Ovary (tissue), 10 donors: Measurements from ENCODE around the gene HSFX3. TPM values are rescaled to one million over a fixed set of nuclear protein-coding genes. Genes with fewer than 3 reads are reported as not detected.
"Not testable (repeated sequence)": the region's sequence is repeated elsewhere in the genome, so short reads cannot be mapped to it uniquely, and the experiment has no call there.

Source experiments
- DNase-seq, 5 donors: peaks; one replicate each; pipeline ENCODE4 v3.0.0-alpha.2; 2019 to 2020
- H3K27ac ChIP-seq, 2 donors: fragments of 200-600 bp; one replicate each; pipeline versions ENCODE4 v1.5.1 to v1.8.0; 2019 to 2022
- H3K27me3 ChIP-seq: fragments of 200-600 bp; one replicate; pipeline ENCODE4 v1.8.0; 2022
- H3K36me3 ChIP-seq: fragments of 200-600 bp; sonication (generic); one replicate; pipeline ENCODE4 v1.5.1; 2019
- H3K4me1 ChIP-seq: one replicate; pipeline ENCODE4 v1.8.1; 2013; ENCODE audit warnings: mild to moderate bottlenecking, moderate library complexity; ENCODE audit not compliant: insufficient read depth
- H3K4me3 ChIP-seq: fragments of 200-600 bp; sonication (generic); one replicate; pipeline ENCODE4 v1.5.1; 2017
- H3K9me3 ChIP-seq, 2 donors: fragments of 200-600 bp in 1 of 2; sonication (generic) in 1 of 2; one replicate each; pipeline versions ENCODE4 v1.5.1 to v1.8.1; 2013 to 2019; ENCODE audit warnings: mild to moderate bottlenecking in 1 of 2, moderate library complexity in 1 of 2
- EP300 ChIP-seq: sonication (generic); formaldehyde crosslinking; IDR thresholded peaks from one replicate; pipeline ENCODE4 v1.6.1; 2017; ENCODE audit warnings: antibody characterized with exemption
- POLR2A ChIP-seq: fragments of 450-650 bp; IDR thresholded peaks from one replicate; pipeline ENCODE4 v1.6.1; 2017; ENCODE audit warnings: antibody characterized with exemption, mild to moderate bottlenecking, moderate library complexity
- WGBS, 3 donors: extraction: QIAGEN DNeasy Blood & Tissue Kit in 1 of 3; methylation state at CpG; one replicate each; pipeline versions ENCODE4 v1.1.5 to v1.1.7; 2013 to 2017; 5-methylcytosine and 5-hydroxymethylcytosine counted together
- intact Hi-C, 4 donors: fragments of 100-400 bp; cut with DNase I; formaldehyde crosslinking; loops; one replicate each; pipeline versions ENCODE4 v1.11.0 to v1.15.1; 2022 to 2023
- long read RNA-seq, 3 donors: library from polyadenylated mRNA in 2 of 3; unstranded in 2 of 3; transcript quantifications; one replicate each; pipeline ENCODE4 v2.0.0 and lab custom pipeline, GENCODE V29; 2021 to 2026
- polyA plus RNA-seq, 2 donors: library from polyadenylated mRNA; stranded (reverse); fragments of 200-250 nt in 1 of 2; fragments of 350-450 nt in 1 of 2; fragmentation: Illumina TruSeq in 1 of 2; extraction: RNeasy Lipid Tissue Mini Kit (QIAGEN cat#74804) in 1 of 2; gene quantifications; one replicate each; pipeline ENCODE4 v1.2.3, GENCODE V29; 2013 to 2014
- total RNA-seq, 7 donors: library from RNA; depleted of rRNA in 2 of 7; stranded (reverse); fragments of >200 nt in 2 of 7; fragmentation: NEBNext Ultra II Directional in 3 of 7; extraction: Animal tissue kit (Norgen Biotek cat#: 25700) in 3 of 7; gene quantifications; one replicate each; pipeline versions ENCODE4 v1.1.0 to v1.2.4, GENCODE V29; 2016 to 2023
- TF ChIP-seq, protein P1 (sequence below), 3 donors: fragments of 450-650 bp in 2 of 3; fragments of 200-600 bp in 1 of 3; IDR thresholded peaks; one replicate each; pipeline versions ENCODE4 v1.5.1 to v1.8.0; 2016 to 2022; ENCODE audit warnings: antibody characterized with exemption in 3 of 3, mild to moderate bottlenecking in 1 of 3
- donor health status: DM: no; HTN: no; CAD: no; lungs with moderate emphysema.
- donor health status: DM: no; HTN: no; CAD: no.
- donor health status: Bipolar disorder and iron deficiency.
- donor health status: DM: yes; HTN: yes; CAD: no.
- donor health status: DM: no; HTN: no; CAD: no.
- donor health status: DM: yes; HTN: yes; CAD: no.

HSFX3 gene
- total RNA-seq (not detected), polyA plus RNA-seq (not detected)
- long read RNA-seq, donor 1: 0 reads
- long read RNA-seq, donor 2: 0 reads
- long read RNA-seq, donor 3: 0 reads

- H3K27me3 ChIP-seq, H3K36me3 ChIP-seq, intact Hi-C loops, H3K4me3 ChIP-seq, H3K9me3 ChIP-seq, H3K27ac ChIP-seq, H3K4me1 ChIP-seq, DNase-seq: not testable (repeated sequence)
- WGBS, 3 donors: 77% methylated on average over 1 of the region's 6 CpGs; no CpG with 5 or more reads in 2 of the 3 donors
Measured at GRCh38 chrX:149549701-149550100, at the start of gene HSFX3. Gene HSFX3 (minus strand): TSS chrX:149549924. CDS start chrX:149549852, 72 bp downstream.

GRCh38 chrX:149598603-149599002, 48.9 kb upstream of the HSFX3 start:
- intact Hi-C loops, DNase-seq, H3K36me3 ChIP-seq, H3K27ac ChIP-seq, H3K27me3 ChIP-seq, H3K4me1 ChIP-seq, H3K4me3 ChIP-seq, H3K9me3 ChIP-seq: not testable (repeated sequence)
- WGBS, 3 donors: 23% methylated on average over 3 of the region's 11 CpGs; no CpG with 5 or more reads in 2 of the 3 donors

DNA sequence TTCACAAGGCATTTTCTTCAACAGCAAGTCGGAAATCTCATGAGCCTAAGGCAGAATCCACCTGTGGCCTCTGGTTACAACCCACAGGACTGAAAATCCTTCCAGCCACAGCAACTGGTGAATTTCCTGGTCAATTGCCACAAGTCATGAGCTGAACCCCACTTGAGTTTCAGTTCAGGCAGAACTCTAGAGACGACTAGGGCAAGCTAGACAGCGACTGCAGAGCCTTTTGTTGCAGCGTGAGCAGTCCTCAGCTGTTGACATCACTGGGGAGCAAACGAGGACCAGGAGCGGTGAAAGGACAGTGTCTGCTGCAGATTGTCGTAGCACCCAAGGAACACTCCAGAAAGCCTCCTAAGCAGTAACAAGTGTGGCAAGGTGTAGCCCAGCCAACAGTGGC, 46.2 kb upstream of the HSFX3 start:
- H3K36me3 ChIP-seq, H3K27me3 ChIP-seq, H3K27ac ChIP-seq, H3K4me3 ChIP-seq, H3K9me3 ChIP-seq, DNase-seq, intact Hi-C loops, H3K4me1 ChIP-seq: not testable (repeated sequence)
- no CpG with 5 or more reads among the region's 7 CpGs for WGBS, 3 donors

DNA sequence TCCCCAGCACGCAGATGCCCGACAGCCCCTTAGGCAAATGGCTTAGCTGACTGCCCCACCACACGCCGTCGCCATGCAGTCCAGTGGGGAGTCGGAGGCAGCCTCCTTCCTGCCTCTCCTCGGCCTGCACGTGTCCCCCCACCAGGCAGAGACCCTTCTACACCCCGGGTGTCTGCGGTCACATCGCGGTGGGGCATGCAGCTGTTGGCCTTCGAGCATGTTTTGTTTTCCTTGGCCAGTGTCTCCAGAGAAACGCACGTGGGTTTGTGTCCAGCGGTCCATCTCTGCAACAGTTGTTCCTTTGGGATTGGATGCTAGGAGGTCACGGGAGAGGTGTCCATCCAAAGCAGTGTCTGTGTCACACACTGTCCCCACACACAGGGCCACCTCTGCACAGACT, 45.5 kb upstream of the HSFX3 start, which contains the start of gene HSFX2:
Gene HSFX2 (minus strand): TSS at position 101 of the 400 bp plus-strand sequence. CDS start 614 bp downstream, outside the sequence.
- H3K4me1 ChIP-seq, H3K9me3 ChIP-seq, H3K27me3 ChIP-seq, H3K27ac ChIP-seq, DNase-seq, H3K36me3 ChIP-seq, intact Hi-C loops, H3K4me3 ChIP-seq: not testable (repeated sequence)
- no CpG with 5 or more reads among the region's 17 CpGs for WGBS, 3 donors

DNA sequence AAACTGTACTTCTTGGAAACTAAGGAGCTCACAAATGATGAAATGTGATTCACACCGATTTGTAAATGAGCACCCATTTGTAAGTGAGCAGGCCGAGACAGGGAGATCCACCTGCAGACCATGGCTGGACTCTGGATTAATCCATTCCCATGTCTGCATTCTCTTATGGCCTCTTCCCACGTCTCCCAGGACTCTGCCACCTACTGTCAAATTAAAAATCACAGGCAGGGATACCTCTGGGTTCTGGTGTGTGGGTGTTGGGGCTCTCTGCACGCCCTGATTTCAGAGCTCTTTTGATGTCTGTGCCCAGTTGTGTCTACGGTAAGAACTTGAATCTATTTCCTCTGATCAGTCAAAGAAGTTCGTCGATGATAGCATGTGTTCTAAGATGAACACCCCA, 41.3 kb upstream of the HSFX3 start:
- intact Hi-C loops, H3K27ac ChIP-seq, H3K36me3 ChIP-seq, DNase-seq, H3K27me3 ChIP-seq, H3K4me1 ChIP-seq, H3K4me3 ChIP-seq, H3K9me3 ChIP-seq: not testable (repeated sequence)
- no CpG with 5 or more reads among the region's 7 CpGs for WGBS, 3 donors

DNA sequence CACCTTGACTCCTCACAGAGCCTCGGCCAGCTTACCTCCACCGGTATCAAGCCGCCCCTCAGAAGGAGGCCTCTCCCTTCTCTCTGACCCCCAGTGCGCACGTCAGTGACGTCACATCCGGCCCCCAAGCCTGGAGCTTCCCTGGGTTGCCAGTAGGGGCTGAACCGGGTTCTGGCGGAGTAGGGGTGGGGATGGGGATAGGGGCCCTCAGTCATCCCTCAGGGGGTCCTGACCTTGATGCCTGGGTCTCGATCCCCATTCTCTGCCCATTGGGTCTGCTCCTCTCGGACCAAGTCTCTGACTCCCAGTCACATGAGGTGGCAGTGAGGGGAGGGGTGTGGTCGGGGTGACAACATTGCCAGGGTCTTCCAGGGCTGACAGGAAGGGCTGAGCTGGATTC, 37.6 kb upstream of the HSFX3 start, which contains the start of gene MAGEA9B:
Gene MAGEA9B (minus strand): TSS at position 101 of the 400 bp plus-strand sequence. CDS start 4,280 bp downstream, outside the sequence.
- H3K27me3 ChIP-seq, H3K4me3 ChIP-seq, H3K27ac ChIP-seq, H3K9me3 ChIP-seq, H3K36me3 ChIP-seq, DNase-seq, intact Hi-C loops, H3K4me1 ChIP-seq: not testable (repeated sequence)
- no CpG with 5 or more reads among the region's 12 CpGs for WGBS, 3 donors

GRCh38 chrX:149585631-149586030, 35.9 kb upstream of the HSFX3 start:
- 87 to 88% methylated on average over 5 of the region's 17 CpGs; no CpG with 5 or more reads in 1 of the 3 donors for WGBS, 3 donors
- H3K4me3 ChIP-seq, H3K9me3 ChIP-seq, intact Hi-C loops, H3K27ac ChIP-seq, H3K27me3 ChIP-seq, DNase-seq, H3K4me1 ChIP-seq, H3K36me3 ChIP-seq: not testable (repeated sequence)

GRCh38 chrX:149573456-149573855, 23.7 kb upstream of the HSFX3 start:
- intact Hi-C loops, H3K27ac ChIP-seq, DNase-seq, H3K9me3 ChIP-seq, H3K36me3 ChIP-seq, H3K27me3 ChIP-seq, H3K4me1 ChIP-seq, H3K4me3 ChIP-seq: not testable (repeated sequence)
- WGBS, 3 donors: no CpG with 5 or more reads among the region's 1 CpG

DNA sequence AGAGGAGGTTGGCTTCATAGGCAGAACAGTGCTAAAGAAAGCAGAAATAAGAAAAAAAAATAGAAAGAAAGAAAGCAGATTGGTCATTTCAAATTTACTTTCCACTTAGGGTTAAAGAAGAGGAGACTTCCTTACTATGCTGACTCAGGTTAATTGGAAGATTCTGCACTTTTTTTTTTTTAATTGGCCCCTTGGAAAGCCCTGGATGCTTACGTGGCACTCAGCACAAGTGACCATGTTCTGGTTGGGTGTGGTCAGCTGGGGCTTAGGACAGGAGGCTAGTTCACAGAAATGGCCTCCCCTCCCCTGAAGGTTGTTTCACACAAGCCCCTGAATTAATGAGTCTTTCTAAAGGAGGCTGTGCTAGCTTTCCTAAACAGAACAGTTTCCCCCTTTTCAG, 23.0 kb upstream of the HSFX3 start:
- DNase-seq: no peak
- 13 to 32% (median 31%) methylated on average over 1 of the region's 1 CpG for WGBS, 3 donors

More for the DNA sequence above, 23.0 kb upstream of the HSFX3 start:
- Histone ChIP-seq H3K36me3 (no peaks in the 10 kb centered on the region), H3K4me1 (no peaks in the 10 kb centered on the region), H3K9me3 (no peaks in the 10 kb centered on the region), H3K27me3 (no peaks in the 10 kb centered on the region), H3K4me3 (no peak overlapping the region), H3K27ac (no peak overlapping the region)
- TF ChIP-seq EP300 (no peak), POLR2A (no peak)
- TF ChIP-seq, protein P1, sequence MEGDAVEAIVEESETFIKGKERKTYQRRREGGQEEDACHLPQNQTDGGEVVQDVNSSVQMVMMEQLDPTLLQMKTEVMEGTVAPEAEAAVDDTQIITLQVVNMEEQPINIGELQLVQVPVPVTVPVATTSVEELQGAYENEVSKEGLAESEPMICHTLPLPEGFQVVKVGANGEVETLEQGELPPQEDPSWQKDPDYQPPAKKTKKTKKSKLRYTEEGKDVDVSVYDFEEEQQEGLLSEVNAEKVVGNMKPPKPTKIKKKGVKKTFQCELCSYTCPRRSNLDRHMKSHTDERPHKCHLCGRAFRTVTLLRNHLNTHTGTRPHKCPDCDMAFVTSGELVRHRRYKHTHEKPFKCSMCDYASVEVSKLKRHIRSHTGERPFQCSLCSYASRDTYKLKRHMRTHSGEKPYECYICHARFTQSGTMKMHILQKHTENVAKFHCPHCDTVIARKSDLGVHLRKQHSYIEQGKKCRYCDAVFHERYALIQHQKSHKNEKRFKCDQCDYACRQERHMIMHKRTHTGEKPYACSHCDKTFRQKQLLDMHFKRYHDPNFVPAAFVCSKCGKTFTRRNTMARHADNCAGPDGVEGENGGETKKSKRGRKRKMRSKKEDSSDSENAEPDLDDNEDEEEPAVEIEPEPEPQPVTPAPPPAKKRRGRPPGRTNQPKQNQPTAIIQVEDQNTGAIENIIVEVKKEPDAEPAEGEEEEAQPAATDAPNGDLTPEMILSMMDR (IDR thresholded peaks at IDR 0.05): no peak
- intact Hi-C loops: no loop called here
